A673 (cell line): Measurements from ENCODE around the gene ALDH3B2. TPM values are rescaled to one million over a fixed set of nuclear protein-coding genes. Genes with fewer than 3 reads are reported as not detected.

ENCODE experiments used
- BruUV-seq: library from RNA; stranded (reverse); fragments of 400-500 nt; replicated peaks from 2 replicates; lab custom pipeline; 2021; lab: Mats Ljungman, UMichigan
- CTCF ChIA-PET: fragments of 300-600 bp; sonication (Branson Sonifier 250); formaldehyde crosslinking; loops from one replicate; lab custom pipeline; 2022; ENCODE audit warnings: antibody characterized with exemption; lab: Charles Lee
- POLR2A ChIA-PET: fragments of 300-600 bp; sonication (Branson Sonifier 250); formaldehyde crosslinking; loops from one replicate; lab custom pipeline; 2022; ENCODE audit warnings: antibody characterized with exemption; ENCODE audit not compliant: low non-redundant PET; lab: Charles Lee
- DNase-seq: peaks from one replicate; pipeline ENCODE4 v3.0.0-alpha.2; 2015; ENCODE audit warnings: low spot score
- H3K27ac ChIP-seq: fragments of 200-600 bp; sonication (generic); 2 replicates; pipeline ENCODE4 v1.5.1; 2016; ENCODE audit warnings: mixed run types, low read depth, mild to moderate bottlenecking, mixed read lengths, antibody characterized with exemption, low read length; ENCODE audit not compliant: poor library complexity, severe bottlenecking
- H3K27me3 ChIP-seq: fragments of 200-600 bp; sonication (generic); replicated peaks from 2 replicates; pipeline ENCODE4 v1.6.1; 2017; ENCODE audit warnings: mixed run types, low read depth, mild to moderate bottlenecking, mixed read lengths, antibody characterized with exemption, low read length; ENCODE audit not compliant: insufficient read depth, poor library complexity
- H3K36me3 ChIP-seq: fragments of 200-600 bp; sonication (generic); 2 replicates; pipeline ENCODE4 v1.6.1; 2016; ENCODE audit warnings: mixed run types, mild to moderate bottlenecking, mixed read lengths, antibody characterized with exemption, low read length; ENCODE audit not compliant: insufficient read depth, poor library complexity, severe bottlenecking
- H3K4me1 ChIP-seq: fragments of 200-600 bp; sonication (generic); 2 replicates; pipeline ENCODE4 v1.6.1; 2017; ENCODE audit warnings: mixed run types, mild to moderate bottlenecking, mixed read lengths, antibody characterized with exemption, low read length; ENCODE audit not compliant: insufficient read depth, poor library complexity, severe bottlenecking
- H3K4me3 ChIP-seq: fragments of 200-600 bp; sonication (generic); 2 replicates; pipeline ENCODE4 v1.5.1; 2016; ENCODE audit warnings: low read depth, mixed run types, mild to moderate bottlenecking, mixed read lengths, low read length; ENCODE audit not compliant: poor library complexity, severe bottlenecking
- H3K9me3 ChIP-seq: fragments of 200-600 bp; sonication (generic); 2 replicates; pipeline ENCODE4 v1.6.1; 2016; ENCODE audit warnings: mixed run types, low read depth, mild to moderate bottlenecking, mixed read lengths, antibody characterized with exemption, low read length; ENCODE audit not compliant: poor library complexity, severe bottlenecking
- CTCF ChIP-seq: fragments of 300-800, 200-600 bp; sonication (generic); conservative IDR thresholded peaks from 2 replicates; pipeline ENCODE4 v1.5.1; 2017; ENCODE audit warnings: low read depth, mild to moderate bottlenecking, antibody characterized with exemption, low read length, moderate library complexity, mixed read lengths
- EZH2 ChIP-seq: fragments of 200-600 bp; sonication (generic); IDR thresholded peaks from 2 replicates; pipeline ENCODE4 v1.6.1; 2017; ENCODE audit warnings: borderline replicate concordance, low read depth, mild to moderate bottlenecking, mixed read lengths, antibody characterized with exemption, low read length; ENCODE audit not compliant: poor library complexity, severe bottlenecking
- intact Hi-C: fragments of 100-400 bp; cut with micrococcal nuclease; formaldehyde crosslinking; loops from one replicate; pipeline ENCODE4 v1.10.0; 2022; ENCODE audit not compliant: unreplicated experiment
- total RNA-seq: library from RNA; stranded (reverse); gene quantifications from 2 replicates; pipeline ENCODE4 v1.2.3, GENCODE V29; 2021

The ALDH3B2 gene
- total RNA-seq, 1 experiment from 2014 or later = not detected

GRCh38 chr11:67631853-67632174, 42.6 kb downstream of the ALDH3B2 start:
- no peaks in the 10 kb centered on the region for H3K36me3 ChIP-seq
- POLR2A ChIA-PET = no interaction called here
- intact Hi-C loops = loop anchor here (5.0 kb wide), 1 partner anchor 170 kb away; no protein-coding TSS in a partner anchor
- peaks cover 11% of the 10 kb centered on the region for H3K4me1 ChIP-seq
- TF ChIP-seq CTCF (no peak), EZH2 (no peak)
- no peaks in the 10 kb centered on the region for H3K27me3 ChIP-seq
- no peaks in the 10 kb centered on the region for H3K9me3 ChIP-seq
- CTCF ChIA-PET = no interaction called here
- DNase-seq = no peak
- BruUV-seq = no TSS peak
- H3K4me3 ChIP-seq = no peak overlapping the region
- no peak overlapping the region for H3K27ac ChIP-seq

- Histone ChIP-seq H3K9me3 (no peaks in the 10 kb centered on the region), H3K27me3 (no peaks in the 10 kb centered on the region), H3K36me3 (no peaks in the 10 kb centered on the region), H3K4me3 (no peak overlapping the region), H3K4me1 (peaks cover 11% of the 10 kb centered on the region), H3K27ac (no peak overlapping the region)
- ChIA-PET CTCF (no interaction called here), POLR2A (no interaction called here)
- intact Hi-C loops = loop anchor here (5.0 kb wide), 1 partner anchor 171 kb away; no protein-coding TSS in a partner anchor
- BruUV-seq = no TSS peak
- DNase-seq = no peak
- TF ChIP-seq EZH2 = no peak
- no peak for TF ChIP-seq CTCF
Measured at GRCh38 chr11:67631411-67631810, 43.0 kb downstream of the ALDH3B2 start.

- no peak for TF ChIP-seq CTCF
- no peak for TF ChIP-seq EZH2
- no peaks in the 10 kb centered on the region for H3K9me3 ChIP-seq
- H3K4me3 ChIP-seq = peak overlapping the region; percentile 61
- no peak for DNase-seq
- H3K27me3 ChIP-seq = no peaks in the 10 kb centered on the region
- H3K27ac ChIP-seq = peak overlapping the region; percentile 64
- CTCF ChIA-PET = no interaction called here
- intact Hi-C loops = loop anchor here (5.0 kb wide), 1 partner anchor 171 kb away; no protein-coding TSS in a partner anchor
- H3K4me1 ChIP-seq = peaks cover 11% of the 10 kb centered on the region
- no TSS peak for BruUV-seq
- no peaks in the 10 kb centered on the region for H3K36me3 ChIP-seq
- POLR2A ChIA-PET = no interaction called here
Measured at GRCh38 chr11:67630943-67631331, 43.5 kb downstream of the ALDH3B2 start.
